Epithelial cell of proximal tubule (primary cell): Measurements from ENCODE around the gene BBS2. TPM values are rescaled to one million over a fixed set of nuclear protein-coding genes. Genes with fewer than 3 reads are reported as not detected.

Experiments
- DNase-seq: peaks from one replicate; pipeline ENCODE4 v3.0.0-alpha.2; 2011; ENCODE audit warnings: low read depth
- H3K4me3 ChIP-seq: 2 replicates; pipeline ENCODE4 v1.5.1; 2011; ENCODE audit warnings: low read depth, mild to moderate bottlenecking, low read length
- total RNA-seq: library from RNA; depleted of rRNA; stranded (reverse); fragments of >200 nt; gene quantifications from 2 replicates; pipeline ENCODE4 v1.2.3, GENCODE V29; 2015
- TF ChIP-seq, protein P1 (sequence below): conservative IDR thresholded peaks from 2 replicates; pipeline ENCODE4 v1.5.1; 2012; ENCODE audit warnings: low read depth, mild to moderate bottlenecking, low read length

Gene BBS2
- total RNA-seq, 1 donor from 2014 or later, result 75.3 TPM

DNA sequence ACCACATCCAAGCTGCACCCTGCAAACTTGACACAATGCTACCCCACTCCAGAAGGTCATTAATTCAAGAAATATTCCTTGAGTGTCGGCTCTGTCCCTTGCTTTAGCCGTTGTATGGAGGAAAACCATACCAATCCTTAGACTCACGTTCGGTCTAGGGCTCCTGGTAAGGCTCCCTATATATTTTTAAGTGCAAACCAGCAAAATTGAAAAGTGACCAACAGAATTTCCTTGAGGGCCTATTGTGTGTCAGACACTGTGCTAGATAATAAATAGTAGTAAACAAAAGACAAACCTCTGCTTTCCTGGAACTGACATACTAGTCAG lies 390 bp upstream of the BBS2 start:
- no peak for DNase-seq
- TF ChIP-seq, protein P1, sequence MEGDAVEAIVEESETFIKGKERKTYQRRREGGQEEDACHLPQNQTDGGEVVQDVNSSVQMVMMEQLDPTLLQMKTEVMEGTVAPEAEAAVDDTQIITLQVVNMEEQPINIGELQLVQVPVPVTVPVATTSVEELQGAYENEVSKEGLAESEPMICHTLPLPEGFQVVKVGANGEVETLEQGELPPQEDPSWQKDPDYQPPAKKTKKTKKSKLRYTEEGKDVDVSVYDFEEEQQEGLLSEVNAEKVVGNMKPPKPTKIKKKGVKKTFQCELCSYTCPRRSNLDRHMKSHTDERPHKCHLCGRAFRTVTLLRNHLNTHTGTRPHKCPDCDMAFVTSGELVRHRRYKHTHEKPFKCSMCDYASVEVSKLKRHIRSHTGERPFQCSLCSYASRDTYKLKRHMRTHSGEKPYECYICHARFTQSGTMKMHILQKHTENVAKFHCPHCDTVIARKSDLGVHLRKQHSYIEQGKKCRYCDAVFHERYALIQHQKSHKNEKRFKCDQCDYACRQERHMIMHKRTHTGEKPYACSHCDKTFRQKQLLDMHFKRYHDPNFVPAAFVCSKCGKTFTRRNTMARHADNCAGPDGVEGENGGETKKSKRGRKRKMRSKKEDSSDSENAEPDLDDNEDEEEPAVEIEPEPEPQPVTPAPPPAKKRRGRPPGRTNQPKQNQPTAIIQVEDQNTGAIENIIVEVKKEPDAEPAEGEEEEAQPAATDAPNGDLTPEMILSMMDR, result no peak
- peak overlapping the region; percentile 75 for H3K4me3 ChIP-seq

DNA sequence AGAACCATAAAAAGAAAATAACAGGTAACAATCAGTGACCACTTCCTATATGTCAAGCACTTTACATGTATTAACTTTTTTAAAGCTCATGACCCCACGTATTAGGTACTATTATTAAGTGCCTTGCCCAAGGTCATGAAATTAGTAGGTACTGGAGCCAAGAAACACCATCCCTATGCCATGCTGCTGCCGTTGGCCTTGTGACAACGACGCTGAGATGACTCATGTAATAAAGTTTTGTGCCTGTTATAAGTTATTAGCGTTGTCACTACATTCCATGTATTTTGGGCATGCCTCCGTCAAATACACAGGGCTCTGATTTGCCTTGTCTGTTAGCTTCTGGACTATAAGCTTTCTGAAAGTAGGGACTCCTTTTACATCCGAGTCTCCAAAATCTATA lies 1.4 kb downstream of the BBS2 start:
- TF ChIP-seq, protein P1, result no peak
- peak overlapping the region; percentile 75 for H3K4me3 ChIP-seq
- DNase-seq, result peak; percentile 23

GRCh38 chr16:56517206-56517605 lies 2.6 kb downstream of the BBS2 start:
- DNase-seq, result no peak
- TF ChIP-seq, protein P1, result no peak
- H3K4me3 ChIP-seq, result no peak overlapping the region

- H3K4me3 ChIP-seq, result no peak overlapping the region
- DNase-seq, result no peak
- TF ChIP-seq, protein P1, result no peak
Measured at GRCh38 chr16:56515665-56516064, 4.2 kb downstream of the BBS2 start.

GRCh38 chr16:56514845-56515244 lies 5.0 kb downstream of the BBS2 start:
- peak; percentile 50 for DNase-seq

DNA sequence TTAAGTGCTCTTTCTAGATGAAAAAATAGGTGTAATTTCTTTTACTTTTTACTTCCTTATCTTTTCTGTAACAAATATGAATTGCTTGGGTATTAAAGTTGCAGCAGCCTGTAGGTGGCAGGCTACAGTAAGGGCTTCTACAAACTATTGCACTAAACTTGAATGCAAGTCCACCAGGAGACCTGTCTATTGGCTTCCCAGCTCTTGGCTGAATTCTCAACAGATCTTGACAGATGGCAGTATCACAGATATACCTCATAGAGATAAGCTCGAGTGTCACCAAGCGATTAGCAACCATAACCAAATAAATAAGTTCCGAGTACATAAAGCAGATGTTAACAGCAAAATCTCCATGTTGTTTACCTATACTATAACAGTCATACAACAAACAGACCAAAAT lies 5.9 kb downstream of the BBS2 start:
- TF ChIP-seq, protein P1, result peak; percentile 79
- no peak overlapping the region for H3K4me3 ChIP-seq
- DNase-seq, result peak; percentile 39

More at GRCh38 chr16:56514845-56515244, 5.0 kb downstream of the BBS2 start:
- TF ChIP-seq, protein P1, result no peak
- H3K4me3 ChIP-seq, result no peak overlapping the region

DNA sequence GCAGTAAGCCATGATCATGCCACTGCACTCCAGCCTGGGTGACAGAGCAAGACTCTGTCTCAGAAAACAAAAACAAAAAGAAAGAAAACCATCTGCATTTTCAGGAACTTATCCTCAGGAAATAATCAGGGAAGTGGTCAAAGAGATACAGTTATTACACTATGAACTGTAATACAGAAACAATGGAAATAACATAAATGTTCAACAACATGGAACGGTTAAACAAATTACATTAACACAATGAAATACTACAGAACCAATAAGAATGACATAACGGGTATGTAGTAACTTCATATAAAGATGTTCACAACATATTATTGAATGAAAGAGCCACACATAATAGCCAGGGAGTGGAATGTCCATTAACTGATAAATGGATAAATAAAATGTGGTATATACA lies 6.7 kb downstream of the BBS2 start:
- H3K4me3 ChIP-seq, result no peak overlapping the region
- TF ChIP-seq, protein P1, result no peak
- no peak for DNase-seq
